PC-9 (cell line): Measurements from ENCODE around the gene TH. TPM values are rescaled to one million over a fixed set of nuclear protein-coding genes. Genes with fewer than 3 reads are reported as not detected.
A peak's percentile ranks its signal among the peaks of the same experiment; 100 is the strongest.

Experiments used
- BruUV-seq: library from RNA; stranded (reverse); fragments of 400-500 nt; replicated peaks from 2 replicates; lab custom pipeline; 2021; lab: Mats Ljungman, UMichigan
- CTCF ChIA-PET: fragments of 300-600 bp; sonication (Branson Sonifier 250); formaldehyde crosslinking; loops from one replicate; lab custom pipeline; 2022; ENCODE audit warnings: antibody characterized with exemption; lab: Charles Lee
- POLR2A ChIA-PET: fragments of 300-600 bp; sonication (Branson Sonifier 250); formaldehyde crosslinking; loops from one replicate; lab custom pipeline; 2022; ENCODE audit warnings: antibody characterized with exemption; ENCODE audit not compliant: unreplicated experiment; lab: Charles Lee
- DNase-seq, 2 experiments: peaks; one replicate each; pipeline versions ENCODE4 v3.0.0 to v3.0.0-alpha.2; 2015 to 2022; ENCODE audit warnings: mixed read lengths in 1 of 2
- H2AFZ ChIP-seq: fragments of 200-600 bp; sonication (generic); 2 replicates; pipeline ENCODE4 v1.8.1; 2017; ENCODE audit warnings: antibody characterized with exemption
- H3F3A ChIP-seq: fragments of 200-600 bp; sonication (generic); 2 replicates; pipeline ENCODE4 v1.8.1; 2017; ENCODE audit warnings: antibody characterized with exemption, mild to moderate bottlenecking, low read depth; ENCODE audit not compliant: insufficient read depth
- H3K27ac ChIP-seq: fragments of 200-600 bp; sonication (generic); 2 replicates; pipeline ENCODE4 v1.6.1; 2016; ENCODE audit warnings: mixed run types
- H3K27me3 ChIP-seq: fragments of 200-600 bp; sonication (generic); 2 replicates; pipeline ENCODE4 v1.6.1; 2016; ENCODE audit warnings: low read depth, mixed run types; ENCODE audit not compliant: insufficient read depth
- H3K36me3 ChIP-seq: fragments of 200-600 bp; sonication (generic); 2 replicates; pipeline ENCODE4 v1.6.1; 2016; ENCODE audit warnings: low read depth, mixed run types
- H3K4me1 ChIP-seq: fragments of 200-600 bp; sonication (generic); replicated peaks from 2 replicates; pipeline ENCODE4 v1.6.1; 2016; ENCODE audit warnings: mixed run types; ENCODE audit not compliant: insufficient read depth
- H3K4me2 ChIP-seq: fragments of 200-600 bp; sonication (generic); 2 replicates; pipeline ENCODE4 v1.6.1; 2017; ENCODE audit warnings: mixed run types
- H3K4me3 ChIP-seq: fragments of 200-600 bp; sonication (generic); 2 replicates; pipeline ENCODE4 v1.6.1; 2016; ENCODE audit warnings: mixed run types
- H3K79me2 ChIP-seq: fragments of 200-600 bp; sonication (generic); 2 replicates; pipeline ENCODE4 v1.6.1; 2017; ENCODE audit warnings: low read depth, mixed run types
- H3K9me2 ChIP-seq: fragments of 200-600 bp; sonication (generic); 2 replicates; pipeline ENCODE4 v1.8.1; 2017; ENCODE audit warnings: mild to moderate bottlenecking; ENCODE audit not compliant: insufficient read depth
- H3K9me3 ChIP-seq: fragments of 200-600 bp; sonication (generic); 2 replicates; pipeline ENCODE4 v1.8.1; 2016; ENCODE audit warnings: low read depth; ENCODE audit not compliant: insufficient read depth
- H4K20me1 ChIP-seq: fragments of 200-600 bp; sonication (generic); 2 replicates; pipeline ENCODE4 v1.8.1; 2017; ENCODE audit not compliant: insufficient read depth
- EZH2 ChIP-seq: fragments of 200-600 bp; sonication (generic); IDR thresholded peaks from 2 replicates; pipeline ENCODE4 v1.8.0; 2017; ENCODE audit warnings: antibody characterized with exemption, low read depth
- intact Hi-C: fragments of 100-400 bp; cut with micrococcal nuclease; formaldehyde crosslinking; loops from one replicate; pipeline ENCODE4 v1.10.0; 2022; ENCODE audit not compliant: unreplicated experiment
- total RNA-seq: library from RNA; stranded (reverse); gene quantifications from 2 replicates; pipeline ENCODE4 v1.2.3, GENCODE V29; 2021
- TF ChIP-seq, protein P1 (sequence below): fragments of 200-600 bp; sonication (generic); conservative IDR thresholded peaks from 2 replicates; pipeline ENCODE4 v1.6.1; 2017; ENCODE audit warnings: mixed run types, antibody characterized with exemption, mild to moderate bottlenecking, moderate library complexity

TH gene
- total RNA-seq, 1 experiment from 2014 or later = 2.2 TPM

DNA sequence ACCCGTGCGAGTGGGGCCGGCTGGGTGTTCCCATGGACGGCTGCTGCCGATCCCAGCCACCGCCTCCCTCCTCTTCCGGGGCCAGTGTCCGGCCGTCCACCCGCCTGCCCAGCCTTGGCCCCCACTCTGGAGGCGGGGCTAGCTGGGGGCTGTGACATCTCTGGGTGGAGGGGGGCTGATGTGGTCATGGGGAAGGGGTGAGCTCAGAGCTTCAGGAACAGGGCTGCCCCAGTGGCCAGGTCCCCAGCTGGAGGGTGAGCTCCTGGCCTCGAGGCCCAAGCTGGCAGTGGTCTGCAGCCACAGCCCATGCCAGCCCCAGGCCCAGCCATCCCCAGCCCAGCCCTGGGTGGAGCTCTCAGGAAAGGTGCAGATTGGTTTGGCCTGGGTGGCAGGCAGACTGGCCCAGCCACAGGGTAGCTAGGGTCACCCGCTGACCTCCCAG is 13.3 kb downstream of the TH start:
- Histone ChIP-seq H3K79me2 (no peaks in the 10 kb centered on the region), H3K9me3 (no peaks in the 10 kb centered on the region), H3K4me1 (no peaks in the 10 kb centered on the region), H3F3A (no peaks in the 10 kb centered on the region), H3K4me2 (no peak overlapping the region), H3K27me3 (no peaks in the 10 kb centered on the region), H4K20me1 (no peaks in the 10 kb centered on the region), H3K9me2 (no peaks in the 10 kb centered on the region), H3K4me3 (no peak overlapping the region), H2AFZ (no peak overlapping the region), H3K36me3 (no peaks in the 10 kb centered on the region), H3K27ac (no peak overlapping the region)
- DNase-seq = no peak
- no TSS peak for BruUV-seq
- ChIA-PET CTCF (interaction anchor here (0.6 kb wide), 1 partner anchor 1084 kb away, joined by 3 read pairs; no protein-coding TSS in a partner anchor), POLR2A (no interaction called here)
- no peak for TF ChIP-seq EZH2
- TF ChIP-seq, protein P1, sequence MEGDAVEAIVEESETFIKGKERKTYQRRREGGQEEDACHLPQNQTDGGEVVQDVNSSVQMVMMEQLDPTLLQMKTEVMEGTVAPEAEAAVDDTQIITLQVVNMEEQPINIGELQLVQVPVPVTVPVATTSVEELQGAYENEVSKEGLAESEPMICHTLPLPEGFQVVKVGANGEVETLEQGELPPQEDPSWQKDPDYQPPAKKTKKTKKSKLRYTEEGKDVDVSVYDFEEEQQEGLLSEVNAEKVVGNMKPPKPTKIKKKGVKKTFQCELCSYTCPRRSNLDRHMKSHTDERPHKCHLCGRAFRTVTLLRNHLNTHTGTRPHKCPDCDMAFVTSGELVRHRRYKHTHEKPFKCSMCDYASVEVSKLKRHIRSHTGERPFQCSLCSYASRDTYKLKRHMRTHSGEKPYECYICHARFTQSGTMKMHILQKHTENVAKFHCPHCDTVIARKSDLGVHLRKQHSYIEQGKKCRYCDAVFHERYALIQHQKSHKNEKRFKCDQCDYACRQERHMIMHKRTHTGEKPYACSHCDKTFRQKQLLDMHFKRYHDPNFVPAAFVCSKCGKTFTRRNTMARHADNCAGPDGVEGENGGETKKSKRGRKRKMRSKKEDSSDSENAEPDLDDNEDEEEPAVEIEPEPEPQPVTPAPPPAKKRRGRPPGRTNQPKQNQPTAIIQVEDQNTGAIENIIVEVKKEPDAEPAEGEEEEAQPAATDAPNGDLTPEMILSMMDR = no peak
- intact Hi-C loops = no loop called here

DNA sequence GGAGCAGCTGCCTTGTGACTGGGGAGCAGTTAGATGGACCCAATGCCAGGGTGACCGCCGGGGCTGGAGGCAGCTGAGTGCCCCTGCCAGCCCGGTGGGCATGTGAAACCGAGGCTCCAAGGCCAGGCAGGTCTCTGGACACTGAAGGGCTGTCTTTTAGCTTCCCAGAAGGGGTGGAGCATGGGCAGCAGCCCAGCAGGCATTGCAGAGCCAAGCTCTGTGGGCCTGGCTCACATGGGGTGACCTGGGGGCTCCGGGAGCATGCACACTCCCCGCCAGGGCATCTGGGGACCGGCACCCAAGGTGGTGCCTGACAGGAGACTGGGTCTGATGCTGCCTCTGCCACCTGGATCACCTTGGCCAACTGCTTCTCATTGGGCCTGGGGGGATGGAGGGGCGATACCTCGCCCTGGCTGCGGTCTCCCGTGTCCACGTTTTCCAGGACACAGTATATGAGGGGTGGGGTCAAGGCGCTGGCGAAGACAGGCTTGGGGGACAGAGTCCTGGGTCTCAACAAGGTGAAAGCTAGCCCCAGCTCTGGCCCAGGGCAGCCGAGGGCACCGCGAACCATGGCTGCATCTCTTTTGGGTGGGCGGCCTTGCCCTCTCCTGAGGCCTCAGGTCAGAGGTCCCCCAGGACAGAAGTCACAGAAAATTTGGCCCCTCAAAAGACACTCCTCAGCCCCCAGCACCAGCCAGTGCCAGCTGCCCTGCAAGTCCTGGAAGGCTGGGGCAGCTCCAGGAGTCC is 14.1 kb downstream of the TH start:
- Histone ChIP-seq H3K36me3 (no peaks in the 10 kb centered on the region), H3K9me3 (no peaks in the 10 kb centered on the region), H2AFZ (no peak overlapping the region), H3K27me3 (no peaks in the 10 kb centered on the region), H3K4me3 (no peak overlapping the region), H4K20me1 (no peaks in the 10 kb centered on the region), H3K27ac (no peak overlapping the region), H3K4me2 (no peak overlapping the region), H3K9me2 (no peaks in the 10 kb centered on the region), H3K4me1 (no peaks in the 10 kb centered on the region), H3K79me2 (no peaks in the 10 kb centered on the region), H3F3A (no peaks in the 10 kb centered on the region)
- no peak for DNase-seq
- ChIA-PET CTCF (no interaction called here), POLR2A (no interaction called here)
- intact Hi-C loops = no loop called here
- no TSS peak for BruUV-seq
- TF ChIP-seq, protein P1 = no peak
- no peak for TF ChIP-seq EZH2

DNA sequence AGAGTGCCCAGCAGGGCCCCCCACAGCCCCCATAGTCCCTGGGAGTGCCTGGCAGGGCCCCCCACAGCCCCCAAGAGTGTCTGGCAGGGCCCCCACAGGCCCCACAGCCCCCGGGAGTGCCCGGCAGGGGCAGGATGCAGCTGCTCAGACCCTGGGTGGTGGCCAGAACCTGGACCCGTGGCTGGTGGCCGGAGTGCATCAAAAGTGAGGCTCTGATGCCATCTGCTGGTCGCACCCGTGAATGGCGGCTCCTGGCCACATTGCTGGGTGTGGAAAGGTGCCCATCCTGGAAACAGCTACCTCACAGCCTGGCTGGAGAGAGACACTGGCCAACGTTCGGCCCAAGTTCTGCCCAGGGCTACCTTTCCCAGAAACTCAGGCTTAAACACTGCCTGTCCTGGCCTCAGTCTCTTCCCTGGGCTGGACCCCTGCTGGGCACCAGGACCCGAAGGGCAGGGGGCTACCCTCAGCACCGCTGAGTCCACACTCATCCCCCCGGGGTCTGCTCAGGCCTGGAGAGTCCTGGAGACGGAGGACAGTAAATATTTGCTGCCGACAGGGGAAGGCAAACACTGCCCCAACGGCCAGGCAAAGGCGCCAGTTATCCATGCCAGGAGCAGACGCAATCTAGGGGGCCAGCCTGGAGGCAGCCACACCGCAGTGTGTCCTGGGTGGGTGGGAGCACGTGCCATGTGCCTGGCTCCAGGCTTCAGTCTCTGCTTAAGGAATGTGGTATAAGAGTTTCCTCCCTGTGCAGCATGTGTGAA is 15.0 kb downstream of the TH start:
- no peaks in the 10 kb centered on the region for H3K9me2 ChIP-seq
- H3K79me2 ChIP-seq = no peaks in the 10 kb centered on the region
- no peaks in the 10 kb centered on the region for H3K27me3 ChIP-seq
- no peaks in the 10 kb centered on the region for H3K4me1 ChIP-seq
- no peaks in the 10 kb centered on the region for H4K20me1 ChIP-seq
- no peak overlapping the region for H3K4me3 ChIP-seq
- POLR2A ChIA-PET = no interaction called here
- no peaks in the 10 kb centered on the region for H3K36me3 ChIP-seq
- H3K27ac ChIP-seq = no peak overlapping the region
- H2AFZ ChIP-seq = no peak overlapping the region
- no peaks in the 10 kb centered on the region for H3K9me3 ChIP-seq
- peak in 1 of 2 experiments; percentile 76 for DNase-seq
- H3K4me2 ChIP-seq = no peak overlapping the region
- peaks cover 3% of the 10 kb centered on the region; the same call in 1 of the 2 replicates for H3F3A ChIP-seq
- BruUV-seq = no TSS peak
- TF ChIP-seq, protein P1 = peak; percentile 79
- TF ChIP-seq EZH2 = no peak
- intact Hi-C loops = no loop called here
- CTCF ChIA-PET = interaction anchor here (0.8 to 1.0 kb wide), 4 partner anchors 148 to 504 kb away, joined by 3 to 4 read pairs (median 3); no protein-coding TSS in a partner anchor
